Upper lobe of left lung (tissue), 4 donors: ENCODE measurements around the gene SLC26A11.

Experiments used
- EP300 ChIP-seq, 4 donors: sonication (generic); formaldehyde crosslinking; IDR thresholded peaks; one replicate each; pipeline ENCODE4 v1.5.1; 2017; ENCODE audit warnings: antibody characterized with exemption in 4 of 4, control low read depth in 2 of 4
- POLR2A ChIP-seq, 4 donors: fragments of 450-650 bp; IDR thresholded peaks; one replicate each; pipeline ENCODE4 v1.5.1; 2016 to 2017; ENCODE audit warnings: antibody characterized with exemption in 4 of 4, mild to moderate bottlenecking in 2 of 4
- TF ChIP-seq, protein P1 (sequence below), 6 experiments: fragments of 450-650 bp in 4 of 6; fragments of 200-600 bp in 2 of 6; sonication (generic) in 2 of 6; IDR thresholded peaks; one replicate each; pipeline ENCODE4 v1.5.1; 2016 to 2019; ENCODE audit warnings: antibody characterized with exemption in 6 of 6

DNA sequence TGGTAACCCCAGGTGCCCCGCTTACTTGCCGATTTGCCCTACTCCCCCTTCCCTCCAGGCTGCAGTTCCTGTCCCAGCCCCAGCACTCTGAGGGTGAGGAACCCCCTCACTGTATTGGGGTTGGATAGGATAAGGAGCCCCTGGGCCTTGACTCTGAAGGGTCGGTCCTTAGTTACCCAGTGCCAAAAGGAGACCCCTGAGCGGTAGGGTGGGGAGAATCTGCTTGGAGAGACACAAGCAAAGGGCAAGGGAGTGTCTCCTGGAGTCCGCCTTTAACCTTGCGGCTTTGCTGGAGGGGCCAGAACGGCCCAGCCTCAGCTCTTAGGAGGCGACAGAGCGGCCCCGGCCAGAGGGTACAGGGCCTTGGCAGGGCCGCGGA, 37.4 kb upstream of the SLC26A11 start:
- no peak for TF ChIP-seq POLR2A (IDR thresholded peaks at IDR 0.05)
- TF ChIP-seq, protein P1, sequence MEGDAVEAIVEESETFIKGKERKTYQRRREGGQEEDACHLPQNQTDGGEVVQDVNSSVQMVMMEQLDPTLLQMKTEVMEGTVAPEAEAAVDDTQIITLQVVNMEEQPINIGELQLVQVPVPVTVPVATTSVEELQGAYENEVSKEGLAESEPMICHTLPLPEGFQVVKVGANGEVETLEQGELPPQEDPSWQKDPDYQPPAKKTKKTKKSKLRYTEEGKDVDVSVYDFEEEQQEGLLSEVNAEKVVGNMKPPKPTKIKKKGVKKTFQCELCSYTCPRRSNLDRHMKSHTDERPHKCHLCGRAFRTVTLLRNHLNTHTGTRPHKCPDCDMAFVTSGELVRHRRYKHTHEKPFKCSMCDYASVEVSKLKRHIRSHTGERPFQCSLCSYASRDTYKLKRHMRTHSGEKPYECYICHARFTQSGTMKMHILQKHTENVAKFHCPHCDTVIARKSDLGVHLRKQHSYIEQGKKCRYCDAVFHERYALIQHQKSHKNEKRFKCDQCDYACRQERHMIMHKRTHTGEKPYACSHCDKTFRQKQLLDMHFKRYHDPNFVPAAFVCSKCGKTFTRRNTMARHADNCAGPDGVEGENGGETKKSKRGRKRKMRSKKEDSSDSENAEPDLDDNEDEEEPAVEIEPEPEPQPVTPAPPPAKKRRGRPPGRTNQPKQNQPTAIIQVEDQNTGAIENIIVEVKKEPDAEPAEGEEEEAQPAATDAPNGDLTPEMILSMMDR (IDR thresholded peaks at IDR 0.05): no peak
- no peak for TF ChIP-seq EP300 (IDR thresholded peaks at IDR 0.05)
